ENCODE measurements around the gene KLHDC4. TPM values are rescaled to one million over a fixed set of nuclear protein-coding genes. Genes with fewer than 3 reads are reported as not detected.

Gene KLHDC4
- total RNA-seq, 4 donors from 2014 or later: 39.4 to 125 (median 63.6) TPM

DNA sequence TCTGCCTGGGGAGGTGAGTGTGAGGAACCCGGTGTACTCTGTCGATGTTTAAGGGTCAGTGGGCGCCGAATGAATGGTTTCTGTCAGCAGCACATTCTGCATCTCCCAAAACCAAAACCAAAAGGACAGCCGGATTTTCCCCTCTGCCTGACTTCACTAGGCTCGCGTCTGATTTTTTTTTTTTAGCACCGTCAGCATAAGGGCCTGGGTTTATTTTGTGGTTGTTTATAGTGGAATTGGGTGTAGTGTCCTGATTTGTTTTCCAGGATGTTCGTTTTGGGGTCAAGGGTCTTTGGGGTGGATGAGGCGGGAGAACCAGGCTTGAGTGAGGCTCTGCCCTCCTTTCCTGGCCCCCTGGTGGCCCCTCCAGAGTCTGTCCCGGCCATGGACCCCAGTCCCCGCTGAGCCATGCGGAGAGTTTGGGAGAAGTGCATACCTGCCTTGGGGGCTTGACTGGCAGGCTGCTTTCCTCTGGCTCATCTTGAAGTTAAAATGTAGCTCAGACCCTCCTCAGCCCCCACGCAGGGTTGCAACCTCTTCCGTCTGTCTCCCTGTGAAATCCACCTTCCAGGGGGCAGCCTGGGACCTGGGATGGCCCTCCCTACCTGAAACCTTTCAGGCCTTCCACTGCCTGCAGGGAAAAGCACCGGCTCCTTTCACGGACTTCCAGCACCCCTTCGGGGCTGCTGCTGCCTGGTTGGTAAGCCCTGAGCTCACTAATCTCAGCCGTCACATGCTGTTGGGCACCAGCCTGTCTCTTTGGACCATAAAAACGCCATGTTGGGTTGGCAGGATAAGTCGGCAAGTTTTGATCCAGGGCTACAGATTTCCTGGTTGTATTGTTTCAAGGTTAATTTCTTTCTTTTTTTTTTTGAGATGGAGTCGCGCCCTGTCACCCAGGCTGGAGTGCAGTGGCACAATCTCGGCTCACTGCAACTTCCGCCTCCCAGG is 103.3 kb downstream of the KLHDC4 start:
- no peaks in the 10 kb centered on the region for H3K4me1 ChIP-seq
- H3K9me3 ChIP-seq: peaks cover 0 to 4% (median 2%) of the 10 kb centered on the region in 4 donors
- no peak for DNase-seq
- TF ChIP-seq POLR2A (IDR thresholded peaks at IDR 0.05): no peak
- TF ChIP-seq, protein P1, sequence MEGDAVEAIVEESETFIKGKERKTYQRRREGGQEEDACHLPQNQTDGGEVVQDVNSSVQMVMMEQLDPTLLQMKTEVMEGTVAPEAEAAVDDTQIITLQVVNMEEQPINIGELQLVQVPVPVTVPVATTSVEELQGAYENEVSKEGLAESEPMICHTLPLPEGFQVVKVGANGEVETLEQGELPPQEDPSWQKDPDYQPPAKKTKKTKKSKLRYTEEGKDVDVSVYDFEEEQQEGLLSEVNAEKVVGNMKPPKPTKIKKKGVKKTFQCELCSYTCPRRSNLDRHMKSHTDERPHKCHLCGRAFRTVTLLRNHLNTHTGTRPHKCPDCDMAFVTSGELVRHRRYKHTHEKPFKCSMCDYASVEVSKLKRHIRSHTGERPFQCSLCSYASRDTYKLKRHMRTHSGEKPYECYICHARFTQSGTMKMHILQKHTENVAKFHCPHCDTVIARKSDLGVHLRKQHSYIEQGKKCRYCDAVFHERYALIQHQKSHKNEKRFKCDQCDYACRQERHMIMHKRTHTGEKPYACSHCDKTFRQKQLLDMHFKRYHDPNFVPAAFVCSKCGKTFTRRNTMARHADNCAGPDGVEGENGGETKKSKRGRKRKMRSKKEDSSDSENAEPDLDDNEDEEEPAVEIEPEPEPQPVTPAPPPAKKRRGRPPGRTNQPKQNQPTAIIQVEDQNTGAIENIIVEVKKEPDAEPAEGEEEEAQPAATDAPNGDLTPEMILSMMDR (IDR thresholded peaks at IDR 0.05): no peak
- no peak overlapping the region for H3K27ac ChIP-seq
- H3K27me3 ChIP-seq: no peaks in the 10 kb centered on the region
- H3K36me3 ChIP-seq: no peaks in the 10 kb centered on the region
- H3K4me3 ChIP-seq: no peak overlapping the region

DNA sequence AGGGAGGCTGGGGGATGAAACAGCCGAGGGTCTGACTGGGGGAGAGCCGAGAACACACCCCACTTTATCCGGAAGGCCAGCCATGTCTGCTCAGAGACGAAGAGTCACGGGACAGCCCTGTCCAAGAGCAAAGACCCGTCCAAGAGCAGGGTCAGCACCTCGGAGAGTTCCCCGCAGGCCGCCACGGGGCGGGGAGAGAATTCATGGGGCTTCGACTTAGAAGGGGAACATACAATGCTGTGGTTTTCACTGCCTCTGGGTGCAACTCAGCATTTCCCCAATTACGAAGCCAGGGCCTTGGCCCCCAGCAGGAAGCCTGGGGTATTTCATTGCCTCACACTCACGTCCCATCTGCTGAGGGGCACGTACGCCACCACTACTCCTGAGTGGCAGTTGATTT is 104.2 kb downstream of the KLHDC4 start:
- Histone ChIP-seq H3K4me1 (no peaks in the 10 kb centered on the region), H3K4me3 (no peak overlapping the region), H3K9me3 (peaks cover 0 to 4% (median 2%) of the 10 kb centered on the region in 4 donors), H3K36me3 (no peaks in the 10 kb centered on the region), H3K27ac (no peak overlapping the region), H3K27me3 (no peaks in the 10 kb centered on the region)
- no peak for TF ChIP-seq POLR2A (IDR thresholded peaks at IDR 0.05)
- TF ChIP-seq, protein P1 (IDR thresholded peaks at IDR 0.05): no peak
- DNase-seq: peak in 1 of 3 donors; percentile 26

DNA sequence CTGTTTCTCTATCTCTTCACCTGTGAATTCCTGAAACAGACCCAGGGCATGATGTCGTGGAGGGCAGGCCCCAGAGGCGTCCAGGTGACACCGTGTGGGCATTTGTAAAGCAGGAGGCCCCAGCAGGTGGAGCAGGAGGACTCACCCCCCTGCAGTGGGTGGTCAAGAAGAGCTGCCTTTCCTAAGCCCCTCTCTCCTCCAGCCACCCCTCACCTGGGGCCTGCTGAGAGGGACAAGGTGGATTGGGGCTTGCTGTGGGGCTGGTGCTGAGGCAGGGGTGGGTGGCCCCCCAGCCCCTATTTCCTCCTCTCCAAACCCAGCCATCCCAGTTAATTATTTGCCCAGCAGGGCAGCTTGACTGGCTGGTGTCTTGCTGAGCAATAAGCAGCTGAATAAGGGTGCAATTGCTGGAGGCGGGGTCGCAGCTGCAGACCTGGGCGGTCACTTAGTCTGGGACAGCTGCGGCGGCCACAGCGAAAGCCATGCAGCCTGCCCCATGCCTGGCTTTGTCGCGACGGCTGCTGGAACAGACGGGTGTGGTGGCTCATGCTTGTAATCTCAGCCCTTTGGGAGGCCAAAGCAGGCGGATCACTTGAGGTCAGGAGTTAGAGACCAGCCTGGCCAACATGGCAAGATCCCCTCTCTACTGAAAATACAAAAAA is 107.1 kb downstream of the KLHDC4 start:
- TF ChIP-seq, protein P1 (IDR thresholded peaks at IDR 0.05): no peak
- TF ChIP-seq POLR2A (IDR thresholded peaks at IDR 0.05): no peak
- no peak overlapping the region for H3K4me3 ChIP-seq
- no peaks in the 10 kb centered on the region for H3K27me3 ChIP-seq
- no peaks in the 10 kb centered on the region for H3K4me1 ChIP-seq
- peaks cover 0 to 4% (median 2%) of the 10 kb centered on the region in 4 donors for H3K9me3 ChIP-seq
- H3K27ac ChIP-seq: no peak overlapping the region
- DNase-seq: no peak
- no peaks in the 10 kb centered on the region for H3K36me3 ChIP-seq

Other genes starting within 250 kb of the KLHDC4 start
- under 1 TPM in 2 of 4 donors, not detected in 2; 0.13 to 0.57 TPM for gene JPH3, start 163.5 kb downstream of the KLHDC4 start, total RNA-seq
- 1 to 10 TPM; 3.2 to 4.7 (median 3.9) TPM for gene SLC7A5, start 103.5 kb upstream of the KLHDC4 start, total RNA-seq
- gene CA5A, start 170.5 kb upstream of the KLHDC4 start, total RNA-seq: not detected
- 100 to 1,000 TPM in 1 of 4 donors, 10 to 100 TPM in 3; 27.6 to 113 (median 42.7) TPM for gene BANP, start 185.4 kb upstream of the KLHDC4 start, total RNA-seq